ENCODE measurements around the gene ITPA. TPM values are rescaled to one million over a fixed set of nuclear protein-coding genes. Genes with fewer than 3 reads are reported as not detected.

The ITPA gene
- total and polyA plus RNA-seq, 10 of the 15 experiments (the other 5 are each of a cell fraction or from before 2014, with no cell fraction given), result 5.5 to 124 (median 66.3) TPM

GRCh38 chr20:3248167-3248992 lies 39.1 kb downstream of the ITPA start:
- Histone ChIP-seq H3K27me3 (replicated peaks in 1 of 2; ENCODE audit: control insufficient read depth in 2 of 2, insufficient read depth in 2 of 2, low read length in 1 of 2) (peaks cover 4 to 9% of the 10 kb centered on the region in 2 experiments; a peak in 3 of 4 replicates), H4K20me1 (ENCODE audit: control insufficient read depth, insufficient read depth) (no peaks in the 10 kb centered on the region), H3K27ac (ENCODE audit: control insufficient read depth, insufficient read depth) (no peak overlapping the region), H3K4me1 (ENCODE audit: control insufficient read depth, insufficient read depth, low read length) (no peaks in the 10 kb centered on the region; the same call in none of the 2 replicates), H3K79me2 (ENCODE audit: control insufficient read depth, insufficient read depth, low read length) (no peaks in the 10 kb centered on the region), H3K4me3 (no peak overlapping the region), H3K36me3 (ENCODE audit: control insufficient read depth in 2 of 2, insufficient read depth in 2 of 2, low read length in 1 of 2) (no peaks in the 10 kb centered on the region), H3K9me3 (replicated peaks; ENCODE audit: control insufficient read depth, insufficient read depth, low read length) (no peaks in the 10 kb centered on the region), H2AFZ (ENCODE audit: control insufficient read depth, low read depth, low read length) (peak overlapping the region; percentile 55), H3K4me2 (ENCODE audit: control insufficient read depth, insufficient read depth) (peak overlapping the region; percentile 77), H3K9ac (ENCODE audit: control insufficient read depth, insufficient read depth, low read length) (no peak overlapping the region)
- WGBS (ENCODE audit: insufficient coverage, insufficient replicate concordance, low lambda C conversion rate, missing lambda C conversion rate), result 12% methylated on average over 53 of the region's 53 CpGs
- ATAC-seq (peak; percentile 74), DNase-seq (ENCODE audit: low read depth, low spot score) (no peak), FAIRE-seq (no peak)
- ChIA-PET RAD21 (ENCODE audit: unreplicated experiment) (no interaction called here), POLR2A (no interaction called here), CTCF (interaction anchor here (1.3 kb wide), 1 partner anchor 8 kb away, joined by 3 read pairs; no protein-coding TSS in a partner anchor), SMC1A (ENCODE audit: uncharacterized antibody, unreplicated experiment) (interaction anchor here (0.5 kb wide), 1 partner anchor 31 kb away, joined by 3 read pairs; no protein-coding TSS in a partner anchor)
- in situ Hi-C loops (cut with MboI) (no loop called here), intact Hi-C loops (cut with micrococcal nuclease; ENCODE audit: unreplicated experiment) (no loop called here)
- TF ChIP-seq NFYB (IDR thresholded peaks at IDR 0.05; ENCODE audit: insufficient read depth, low read depth, low read length) (no peak), SUZ12 (IDR thresholded peaks at IDR 0.05; ENCODE audit: unreplicated experiment) (peak; percentile 48), POLR2A (IDR thresholded peaks at IDR 0.05; ENCODE audit: low read depth, low read length) (no peak), BHLHE40 (IDR thresholded peaks at IDR 0.05; ENCODE audit: borderline replicate concordance in 1 of 2, low read depth in 2 of 2, low read length in 1 of 2) (peak in 1 of 2 experiments; percentile 51; a peak in 2 of 4 replicates), STAT3 (IDR thresholded peaks at IDR 0.05; ENCODE audit: low read depth, low read length) (no peak), RELA (IDR thresholded peaks at IDR 0.05; ENCODE audit: borderline replicate concordance, partially characterized antibody) (no peak), TBL1XR1 (IDR thresholded peaks at IDR 0.05; ENCODE audit: low read depth, low read length) (no peak), RUNX3 (IDR thresholded peaks at IDR 0.05; ENCODE audit: low read length) (peak; percentile 39; the same call in 1 of the 2 replicates), CTCF (IDR thresholded peaks at IDR 0.05 in 2 of 3, conservative IDR thresholded peaks at IDR 0.05 in 1 of 3; ENCODE audit: control insufficient read depth in 2 of 3, extremely low read depth in 1 of 3, insufficient read depth in 1 of 3, low read depth in 3 of 3, low read length in 3 of 3) (0 out of 6 replicates have a peak, but pooled peaks of 1 of the 3 experiments have one; percentile 4), IRF4 (IDR thresholded peaks at IDR 0.05; ENCODE audit: low read depth, low read length) (no peak)
- no TSS peak for BruUV-seq (replicated peaks)
